Right cardiac atrium (tissue), 5 donors: Measurements from ENCODE around the gene KCMF1. TPM values are rescaled to one million over a fixed set of nuclear protein-coding genes. Genes with fewer than 3 reads are reported as not detected.

Experiments
- ATAC-seq, 2 donors: fragments of 200-7000 bp; cut with Tn5 transposase; one replicate each; pipeline versions ENCODE4 v1.8.0 to v1.9.1; 2020; ENCODE audit warnings: moderate library complexity in 2 of 2, mild to moderate bottlenecking in 1 of 2
- DNase-seq, 3 donors: peaks; one replicate each; pipeline ENCODE4 v3.0.0-alpha.2; 2020
- H3K27ac ChIP-seq: one replicate; pipeline ENCODE4 v1.5.1; 2013; ENCODE audit warnings: mild to moderate bottlenecking, low read length, control low read depth, moderate library complexity
- H3K27me3 ChIP-seq: one replicate; pipeline ENCODE4 v1.6.1; 2013; ENCODE audit not compliant: control insufficient read depth, insufficient read depth
- H3K4me1 ChIP-seq: one replicate; pipeline ENCODE4 v1.6.1; 2013; ENCODE audit warnings: low read length; ENCODE audit not compliant: control insufficient read depth, insufficient read depth
- H3K4me3 ChIP-seq: one replicate; pipeline ENCODE4 v1.5.1; 2013; ENCODE audit warnings: low read length, control low read depth
- H3K9me3 ChIP-seq: one replicate; pipeline ENCODE4 v1.6.1; 2013; ENCODE audit warnings: low read length; ENCODE audit not compliant: control insufficient read depth
- WGBS: extraction: QIAGEN DNeasy Blood & Tissue Kit; methylation state at CpG from one replicate; pipeline ENCODE4 v1.1.7; 2013; 5-methylcytosine and 5-hydroxymethylcytosine counted together
- intact Hi-C, 4 donors: fragments of 100-400 bp; cut with DNase I; formaldehyde crosslinking; loops; one replicate each; pipeline versions ENCODE4 v1.11.0 to v1.14.0; 2022 to 2023
- polyA plus RNA-seq: library from polyadenylated mRNA; stranded (reverse); fragments of 200-250 nt; gene quantifications from one replicate; pipeline ENCODE4 v1.2.3, GENCODE V29; 2013
- total RNA-seq, 4 donors: library from RNA; stranded (reverse); fragmentation: NEBNext Ultra II Directional; extraction: Animal tissue kit (Norgen Biotek cat#: 25700); gene quantifications; one replicate each; pipeline ENCODE4 v1.2.1, GENCODE V29; 2021
- donor health status: healthy with polysubstance abuse.
- donor health status: DM: no; HTN: yes; CAD: no.
- donor health status: DM: no; HTN: no; CAD: no.
- donor health status: DM: no; HTN: yes; CAD: no; lungs with severe emphysema.
- donor health status: DM: yes; HTN: yes; CAD: no.

Gene KCMF1
- total and polyA plus RNA-seq, 5 donors = 28.2 to 97.1 (median 88.4) TPM

DNA sequence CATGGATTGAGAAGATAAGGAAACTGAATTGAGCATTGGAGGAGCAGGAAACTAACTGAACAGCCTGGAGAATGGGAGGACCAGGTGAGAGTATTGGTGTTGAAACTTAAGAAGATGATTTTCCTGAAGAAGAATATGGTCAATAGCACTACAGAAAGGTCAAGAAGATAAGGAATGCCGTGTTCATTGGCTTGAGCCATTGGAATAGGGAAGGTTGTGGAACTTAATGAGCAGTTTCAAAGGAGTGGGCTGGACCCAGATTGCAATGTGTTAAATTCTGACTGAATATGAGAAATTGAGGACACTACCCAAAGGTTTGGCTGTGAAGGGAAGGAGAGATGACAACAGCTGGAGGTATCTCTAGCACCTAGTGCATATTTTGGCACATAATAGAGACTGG lies 19.0 kb downstream of the KCMF1 start:
- intact Hi-C loops = no loop called here
- Histone ChIP-seq H3K4me1 (peaks cover 21% of the 10 kb centered on the region), H3K4me3 (no peak overlapping the region), H3K9me3 (no peaks in the 10 kb centered on the region), H3K27me3 (no peaks in the 10 kb centered on the region), H3K27ac (no peak overlapping the region)
- 48% methylated on average over 1 of the region's 1 CpG for WGBS
- DNase-seq (no peak), ATAC-seq (no peak)

DNA sequence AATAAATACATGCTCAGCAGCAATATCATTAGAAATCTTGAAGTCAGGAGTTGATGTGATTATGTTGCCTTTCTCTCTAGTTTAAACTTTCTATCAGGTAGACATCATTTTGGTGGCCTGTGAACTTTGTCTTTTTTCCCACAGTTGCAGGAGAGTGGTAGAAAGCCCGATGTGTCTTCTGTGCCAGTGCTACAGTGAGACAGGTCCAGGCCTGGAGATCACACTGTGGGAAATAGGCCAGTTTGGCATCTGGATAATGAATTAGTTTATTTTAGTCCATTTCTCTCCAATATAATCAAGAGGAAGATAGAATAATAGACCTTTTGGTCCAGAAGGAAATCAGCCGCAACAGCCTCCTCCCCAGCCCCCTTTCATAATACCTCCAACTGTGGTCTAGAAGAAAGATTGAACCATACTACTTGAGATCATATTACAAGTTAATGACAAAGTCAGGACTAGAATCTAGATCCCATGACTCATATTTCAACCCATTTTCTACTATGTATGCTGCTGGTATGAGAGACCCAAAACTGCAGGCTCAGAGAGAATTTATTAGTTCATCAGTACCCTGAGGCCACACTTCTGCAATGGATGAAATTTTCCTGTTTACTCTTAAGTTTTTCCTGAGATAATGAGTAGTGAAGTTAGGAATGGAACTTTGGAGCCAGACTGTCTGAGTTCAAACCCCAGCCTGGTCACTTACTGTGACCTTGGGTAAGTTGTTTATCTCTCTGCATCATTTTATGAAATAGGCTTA lies 20.6 kb downstream of the KCMF1 start:
- no peak for DNase-seq
- WGBS = 36% methylated on average over 2 of the region's 2 CpGs
- no peaks in the 10 kb centered on the region for H3K27me3 ChIP-seq
- H3K4me1 ChIP-seq = peaks cover 16% of the 10 kb centered on the region
- no peak for ATAC-seq
- no peaks in the 10 kb centered on the region for H3K9me3 ChIP-seq
- intact Hi-C loops = no loop called here
- no peak overlapping the region for H3K27ac ChIP-seq
- H3K4me3 ChIP-seq = no peak overlapping the region

GRCh38 chr2:84995826-84996225 lies 24.9 kb downstream of the KCMF1 start:
- no peak for ATAC-seq
- Histone ChIP-seq H3K27ac (no peak overlapping the region), H3K4me3 (no peak overlapping the region), H3K27me3 (no peaks in the 10 kb centered on the region), H3K9me3 (no peaks in the 10 kb centered on the region), H3K4me1 (peaks cover 8% of the 10 kb centered on the region)
- 66% methylated on average over 2 of the region's 2 CpGs for WGBS
- intact Hi-C loops = no loop called here
- DNase-seq = no peak

GRCh38 chr2:84996909-84997308 lies 25.9 kb downstream of the KCMF1 start:
- Histone ChIP-seq H3K27ac (no peak overlapping the region), H3K9me3 (no peaks in the 10 kb centered on the region), H3K4me1 (peaks cover 3% of the 10 kb centered on the region), H3K27me3 (no peaks in the 10 kb centered on the region), H3K4me3 (no peak overlapping the region)
- intact Hi-C loops = no loop called here
- 90% methylated on average over 2 of the region's 2 CpGs for WGBS
- ATAC-seq (no peak), DNase-seq (no peak)

GRCh38 chr2:84999553-84999955 lies 28.6 kb downstream of the KCMF1 start:
- DNase-seq (no peak), ATAC-seq (no peak)
- no peaks in the 10 kb centered on the region for H3K4me1 ChIP-seq
- no peak overlapping the region for H3K4me3 ChIP-seq
- no peak overlapping the region for H3K27ac ChIP-seq
- intact Hi-C loops = no loop called here
- no peaks in the 10 kb centered on the region for H3K27me3 ChIP-seq
- no peaks in the 10 kb centered on the region for H3K9me3 ChIP-seq

DNA sequence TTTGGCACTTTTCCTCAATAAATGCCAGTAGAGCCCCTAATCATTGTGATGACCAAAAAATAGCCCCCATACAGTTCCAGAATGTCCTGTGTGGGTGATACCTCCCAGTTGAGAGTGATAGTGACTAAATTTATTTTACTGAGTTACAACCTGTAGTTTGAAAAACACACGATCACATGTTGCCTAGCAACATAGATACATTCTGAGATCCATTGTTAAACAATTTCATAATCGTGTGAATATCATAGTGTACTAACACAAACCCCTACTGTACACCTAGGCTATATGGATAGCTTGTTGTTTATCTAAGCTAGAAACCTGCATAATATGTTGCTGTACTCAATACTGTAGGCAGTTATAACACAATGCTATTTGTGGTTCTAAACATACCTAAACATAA lies 30.6 kb downstream of the KCMF1 start:
- ATAC-seq = no peak

DNA sequence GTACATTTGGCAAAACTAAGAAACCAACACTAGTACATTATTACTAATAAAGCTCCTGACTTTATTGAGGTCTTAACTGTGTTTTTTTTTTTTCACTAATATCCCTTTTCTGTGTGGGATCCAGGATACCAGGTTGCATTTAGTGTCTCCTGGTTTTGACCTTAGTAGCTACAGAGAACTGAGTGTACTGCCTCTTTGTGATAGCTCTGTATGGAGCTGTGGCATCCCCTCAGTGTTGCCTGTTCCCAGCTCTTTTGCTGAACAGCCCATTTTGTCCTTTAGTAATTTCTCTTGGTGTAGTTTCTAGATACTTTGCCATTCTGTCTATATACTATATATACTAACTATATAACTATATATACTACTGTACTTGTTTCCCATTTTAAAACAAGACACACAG lies 31.6 kb downstream of the KCMF1 start:
- no peak overlapping the region for H3K27ac ChIP-seq
- no peaks in the 10 kb centered on the region for H3K4me1 ChIP-seq
- H3K9me3 ChIP-seq = no peaks in the 10 kb centered on the region
- ATAC-seq (peak; percentile 22 to 30), DNase-seq (no peak)
- no peaks in the 10 kb centered on the region for H3K27me3 ChIP-seq
- H3K4me3 ChIP-seq = no peak overlapping the region
- intact Hi-C loops = no loop called here

More for the DNA sequence above, 30.6 kb downstream of the KCMF1 start:
- 56% methylated on average over 2 of the region's 2 CpGs for WGBS
- no peak for DNase-seq
- no peak overlapping the region for H3K27ac ChIP-seq
- no peak overlapping the region for H3K4me3 ChIP-seq
- intact Hi-C loops = no loop called here
- no peaks in the 10 kb centered on the region for H3K9me3 ChIP-seq
- no peaks in the 10 kb centered on the region for H3K27me3 ChIP-seq
- no peaks in the 10 kb centered on the region for H3K4me1 ChIP-seq

DNA sequence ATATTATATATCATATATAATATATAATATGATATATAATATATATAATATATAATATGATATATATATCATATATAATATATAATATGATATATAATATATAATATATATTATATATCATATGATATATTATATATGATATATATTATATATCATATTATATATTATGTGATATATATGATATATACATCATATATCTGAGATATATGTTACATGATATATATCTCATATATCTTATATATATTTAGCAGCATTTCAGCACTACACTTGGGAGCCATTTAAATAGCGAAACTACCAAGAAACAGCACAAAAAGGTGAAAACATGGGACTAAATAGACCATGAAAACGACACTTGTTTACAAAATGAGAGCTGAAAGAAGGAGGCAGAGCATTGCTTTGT lies 37.3 kb downstream of the KCMF1 start:
- 94% methylated on average over 2 of the region's 2 CpGs for WGBS
- Histone ChIP-seq H3K4me3 (no peak overlapping the region), H3K4me1 (peaks cover 7% of the 10 kb centered on the region), H3K9me3 (no peaks in the 10 kb centered on the region), H3K27me3 (no peaks in the 10 kb centered on the region), H3K27ac (no peak overlapping the region)
- DNase-seq (no peak), ATAC-seq (no peak)
- intact Hi-C loops = no loop called here

- H3K4me1 ChIP-seq = peaks cover 7% of the 10 kb centered on the region
- intact Hi-C loops = no loop called here
- no peak overlapping the region for H3K27ac ChIP-seq
- H3K9me3 ChIP-seq = no peaks in the 10 kb centered on the region
- 87% methylated on average over 3 of the region's 3 CpGs for WGBS
- ATAC-seq (no peak), DNase-seq (no peak)
- H3K27me3 ChIP-seq = no peaks in the 10 kb centered on the region
- H3K4me3 ChIP-seq = no peak overlapping the region
These were observed 38.2 kb downstream of the KCMF1 start for GRCh38 chr2:85009019-85009618.

DNA sequence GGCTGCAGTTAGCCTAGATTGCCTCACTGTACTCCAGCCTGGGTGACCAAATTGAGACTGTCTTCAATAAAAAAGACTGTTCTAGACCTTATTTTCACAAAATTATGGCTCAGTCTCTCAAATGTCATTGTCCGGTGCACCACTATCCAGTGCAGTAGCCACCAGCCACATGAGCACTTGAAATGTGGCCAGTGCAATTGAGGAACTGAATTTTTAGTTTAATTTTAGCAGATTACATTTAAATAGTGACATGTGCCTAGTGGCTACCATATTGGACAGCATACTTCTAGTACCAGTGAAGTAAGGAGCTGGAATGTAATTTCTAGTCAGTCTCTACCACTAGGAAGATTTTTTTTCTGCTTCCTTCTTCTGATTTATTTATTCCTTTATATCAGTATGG lies 39.4 kb downstream of the KCMF1 start:
- intact Hi-C loops = loop anchor here in 1 of 4 donors (5.0 kb wide), 1 partner anchor 33 kb away; no protein-coding TSS in a partner anchor
- H3K27me3 ChIP-seq = no peaks in the 10 kb centered on the region
- no peak overlapping the region for H3K4me3 ChIP-seq
- H3K9me3 ChIP-seq = no peaks in the 10 kb centered on the region
- H3K4me1 ChIP-seq = peaks cover 7% of the 10 kb centered on the region
- DNase-seq (no peak), ATAC-seq (no peak)
- H3K27ac ChIP-seq = no peak overlapping the region
- 89% methylated on average over 1 of the region's 1 CpG for WGBS

- no peaks in the 10 kb centered on the region for H3K27me3 ChIP-seq
- intact Hi-C loops = loop anchor here in 1 of 4 donors (5.0 kb wide), 1 partner anchor 34 kb away; no protein-coding TSS in a partner anchor
- H3K4me1 ChIP-seq = peaks cover 7% of the 10 kb centered on the region
These were observed 40.1 kb downstream of the KCMF1 start for GRCh38 chr2:85011098-85011497.

More at GRCh38 chr2:85011098-85011497, 40.1 kb downstream of the KCMF1 start:
- no peak for ATAC-seq
- DNase-seq = no peak
- Histone ChIP-seq H3K27ac (no peak overlapping the region), H3K4me3 (no peak overlapping the region), H3K9me3 (no peaks in the 10 kb centered on the region)
- 95% methylated on average over 3 of the region's 3 CpGs for WGBS
